Cardiac fibroblast (primary cell): Measurements from ENCODE around the gene SMIM33.
"Not testable (repeated sequence)": the region's sequence is repeated elsewhere in the genome, so short reads cannot be mapped to it uniquely, and the experiment has no call there.

Experiments
- DNase-seq, 2 donors: peaks; one replicate each; pipeline versions ENCODE4 v3.0.0 to v3.0.0-alpha.2; 2010; ENCODE audit warnings: low read depth in 2 of 2
- H3K4me3 ChIP-seq, 2 donors: replicated peaks in 1 of 2; 1 replicate in 1 of 2; 2 replicates in 1 of 2; pipeline ENCODE4 v1.5.1; 2011; ENCODE audit warnings: low read depth in 2 of 2, low read length in 2 of 2, mild to moderate bottlenecking in 2 of 2, moderate library complexity in 1 of 2
- TF ChIP-seq, protein P1 (sequence below): IDR thresholded peaks from one replicate; pipeline ENCODE4 v1.5.1; 2011; ENCODE audit warnings: low read depth, mild to moderate bottlenecking, low read length, inconsistent platforms

SMIM33 gene

DNA sequence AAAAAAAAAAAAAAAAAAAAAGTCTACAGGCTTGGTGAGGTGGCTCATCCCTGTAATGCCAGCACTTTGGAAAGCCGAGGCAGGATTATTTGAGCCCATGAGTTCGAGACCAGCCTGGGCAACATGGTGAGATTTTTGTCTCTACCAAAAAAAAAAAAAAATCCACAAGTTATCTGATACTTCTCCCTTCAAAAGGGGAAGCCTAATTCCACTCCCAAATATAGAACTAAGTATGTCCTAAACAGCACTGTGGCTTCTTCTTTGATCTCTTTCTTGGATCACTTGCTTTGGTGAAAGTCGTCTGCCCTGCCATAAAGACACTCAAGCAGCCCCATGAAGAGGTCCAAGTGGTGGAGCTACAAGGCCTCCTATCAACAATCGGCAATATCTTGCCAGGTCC lies 30.6 kb downstream of the SMIM33 start:
- TF ChIP-seq, protein P1, sequence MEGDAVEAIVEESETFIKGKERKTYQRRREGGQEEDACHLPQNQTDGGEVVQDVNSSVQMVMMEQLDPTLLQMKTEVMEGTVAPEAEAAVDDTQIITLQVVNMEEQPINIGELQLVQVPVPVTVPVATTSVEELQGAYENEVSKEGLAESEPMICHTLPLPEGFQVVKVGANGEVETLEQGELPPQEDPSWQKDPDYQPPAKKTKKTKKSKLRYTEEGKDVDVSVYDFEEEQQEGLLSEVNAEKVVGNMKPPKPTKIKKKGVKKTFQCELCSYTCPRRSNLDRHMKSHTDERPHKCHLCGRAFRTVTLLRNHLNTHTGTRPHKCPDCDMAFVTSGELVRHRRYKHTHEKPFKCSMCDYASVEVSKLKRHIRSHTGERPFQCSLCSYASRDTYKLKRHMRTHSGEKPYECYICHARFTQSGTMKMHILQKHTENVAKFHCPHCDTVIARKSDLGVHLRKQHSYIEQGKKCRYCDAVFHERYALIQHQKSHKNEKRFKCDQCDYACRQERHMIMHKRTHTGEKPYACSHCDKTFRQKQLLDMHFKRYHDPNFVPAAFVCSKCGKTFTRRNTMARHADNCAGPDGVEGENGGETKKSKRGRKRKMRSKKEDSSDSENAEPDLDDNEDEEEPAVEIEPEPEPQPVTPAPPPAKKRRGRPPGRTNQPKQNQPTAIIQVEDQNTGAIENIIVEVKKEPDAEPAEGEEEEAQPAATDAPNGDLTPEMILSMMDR, result no peak
- H3K4me3 ChIP-seq, result no peak overlapping the region
- no peak for DNase-seq

DNA sequence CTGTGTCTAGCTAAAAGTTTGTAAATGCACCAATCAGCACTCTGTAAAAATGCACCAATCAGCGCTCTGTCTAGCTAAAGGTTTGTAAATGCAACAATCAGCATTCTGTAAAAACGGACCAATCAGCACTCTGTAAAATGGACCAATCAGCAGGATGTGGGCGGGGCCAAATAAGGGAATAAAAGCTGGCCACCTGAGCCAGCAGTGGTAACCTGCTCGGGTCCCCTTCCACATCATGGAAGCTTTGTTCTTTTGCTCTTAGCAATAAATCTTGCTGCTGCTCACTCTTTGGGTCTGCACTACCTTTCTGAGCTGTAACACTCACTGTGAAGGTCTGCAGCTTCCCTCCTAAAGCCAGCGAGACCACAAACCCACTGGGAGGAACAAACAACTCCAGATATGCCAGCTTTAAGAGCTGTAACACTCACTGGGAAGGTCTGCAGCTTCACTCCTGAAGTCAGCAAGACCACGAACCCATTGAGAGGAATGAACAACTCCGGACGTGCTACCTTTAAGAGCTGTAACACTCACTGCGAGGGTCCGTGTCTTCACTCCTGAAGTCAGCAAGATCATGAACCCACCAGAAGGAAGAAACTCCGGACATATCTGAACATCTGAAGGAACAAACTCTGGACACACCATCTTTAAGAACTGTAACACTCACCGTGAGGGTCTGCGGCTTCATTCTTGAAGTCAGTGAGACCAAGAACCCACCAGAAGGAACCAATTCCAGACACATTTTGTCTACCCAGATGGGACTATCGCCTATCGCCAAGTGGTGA lies 32.4 kb downstream of the SMIM33 start:
- DNase-seq, H3K4me3 ChIP-seq: not testable (repeated sequence)

- DNase-seq, H3K4me3 ChIP-seq: not testable (repeated sequence)
These were observed 33.1 kb downstream of the SMIM33 start for GRCh38 chr5:139503879-139504278.

DNA sequence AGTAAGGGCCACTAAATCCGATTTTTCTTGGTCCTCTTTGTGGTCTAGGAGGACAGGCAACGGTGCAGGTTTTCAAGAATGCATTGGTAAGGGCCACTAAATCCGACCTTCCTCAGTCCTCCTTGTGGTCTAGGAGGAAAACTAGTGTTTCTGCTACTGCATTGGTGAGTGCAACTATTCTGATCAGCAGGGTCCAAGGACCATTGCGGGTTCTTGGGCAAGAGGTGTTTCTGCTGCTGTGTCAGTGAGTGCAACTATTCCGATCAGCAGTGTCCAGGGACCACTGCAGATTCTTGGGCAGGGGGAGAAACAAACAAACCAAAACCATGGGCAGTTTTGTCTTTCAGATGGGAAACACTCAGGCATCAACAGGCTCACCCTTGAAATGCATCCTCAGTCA lies 33.9 kb downstream of the SMIM33 start:
- not testable (repeated sequence) for H3K4me3 ChIP-seq, DNase-seq

DNA sequence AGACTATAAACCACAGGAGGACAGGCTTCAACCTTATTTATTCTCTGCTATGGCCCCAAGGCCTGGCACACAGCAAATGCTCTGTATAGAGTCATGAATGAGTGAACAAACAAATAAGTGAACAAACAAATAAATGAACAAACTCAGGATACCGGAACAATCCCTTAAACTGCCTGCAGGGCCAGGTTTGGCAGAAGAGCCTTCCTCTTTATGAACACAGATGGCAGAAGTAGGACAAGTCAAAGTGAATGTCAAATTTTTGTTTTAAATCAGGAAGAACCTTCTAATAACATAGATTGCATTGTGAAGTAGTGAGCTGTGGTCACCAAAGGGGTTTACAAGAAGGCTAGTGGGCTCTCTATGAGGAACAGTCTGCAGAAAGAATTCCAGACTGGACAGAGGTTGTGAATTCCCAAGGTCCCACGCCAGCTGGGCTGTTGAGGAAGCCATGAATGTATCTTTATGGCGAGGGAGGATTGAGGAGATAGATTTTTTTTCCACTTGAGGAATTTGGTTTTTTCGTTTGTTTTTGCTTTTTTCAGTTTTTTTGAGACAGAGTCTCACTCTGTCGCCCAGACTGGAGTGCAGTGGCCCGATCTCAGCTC lies 42.1 kb downstream of the SMIM33 start:
- TF ChIP-seq, protein P1, result peak; percentile 13
- peak in 1 of 2 donors; percentile 11 for DNase-seq

GRCh38 chr5:139513434-139513833 lies 42.6 kb downstream of the SMIM33 start:
- TF ChIP-seq, protein P1, result peak; percentile 77
- not testable (repeated sequence) for H3K4me3 ChIP-seq
- peak; percentile 82 to 83 for DNase-seq

More for the DNA sequence above, 42.1 kb downstream of the SMIM33 start:
- H3K4me3 ChIP-seq, result no peak overlapping the region

- no peak for DNase-seq
- no peak overlapping the region for H3K4me3 ChIP-seq
- TF ChIP-seq, protein P1, result no peak
These were observed 43.2 kb downstream of the SMIM33 start for GRCh38 chr5:139513852-139514485.

- TF ChIP-seq, protein P1, result no peak
- H3K4me3 ChIP-seq, result no peak overlapping the region
- no peak for DNase-seq
These were observed 43.7 kb downstream of the SMIM33 start for GRCh38 chr5:139514486-139514856.
